Measurements from ENCODE around the gene FDXR.

The FDXR gene

GRCh38 chr17:74824961-74825627, 47.7 kb downstream of the FDXR start:
- H3K36me3 ChIP-seq (ENCODE audit: control insufficient read depth in 1 of 2, insufficient read depth in 2 of 2, low read depth in 1 of 2, low read length in 2 of 2): peaks cover 22 to 80% of the 10 kb centered on the region in 2 experiments
- no peak overlapping the region for H3K4me2 ChIP-seq (ENCODE audit: low read length, poor library complexity, severe bottlenecking)
- no peak overlapping the region for H3K18ac ChIP-seq (ENCODE audit: low read depth in 1 of 2, low read length in 2 of 2)
- H3K9ac ChIP-seq (ENCODE audit: low read length): no peak overlapping the region
- no peak overlapping the region for H3K14ac ChIP-seq (ENCODE audit: low read length in 2 of 2)
- H2BK120ac ChIP-seq (ENCODE audit: low read depth, low read length): no peak overlapping the region
- no peak overlapping the region for H2BK15ac ChIP-seq (ENCODE audit: low read depth, poor library complexity, severe bottlenecking)
- H4K91ac ChIP-seq (ENCODE audit: low read length): no peak overlapping the region
- no peak overlapping the region for H4K8ac ChIP-seq (ENCODE audit: low read length)
- no peaks in the 10 kb centered on the region for H3K79me1 ChIP-seq (replicated peaks; ENCODE audit: low read length, poor library complexity, severe bottlenecking)
- H3K23ac ChIP-seq (ENCODE audit: low read length in 2 of 2): no peak overlapping the region
- H2AFZ ChIP-seq (ENCODE audit: low read depth, low read length): no peak overlapping the region
- H2BK5ac ChIP-seq (ENCODE audit: low read depth, low read length, poor library complexity, severe bottlenecking): no peak overlapping the region
- H3K27ac ChIP-seq (ENCODE audit: low read length, poor library complexity, severe bottlenecking): no peak overlapping the region
- DNase-seq: no peak
- no peak overlapping the region for H3K4ac ChIP-seq (ENCODE audit: low read depth in 1 of 2, low read length in 2 of 2)
- no peak overlapping the region for H2AK5ac ChIP-seq (ENCODE audit: low read length, severe bottlenecking)
- no peak overlapping the region for H2BK12ac ChIP-seq (ENCODE audit: low read length in 2 of 2)
- WGBS: 95% methylated on average over 11 of the region's 11 CpGs
- H3K27me3 ChIP-seq (ENCODE audit: control insufficient read depth in 1 of 2, insufficient read depth in 1 of 2, low read length in 2 of 2): no peaks in the 10 kb centered on the region
- peaks cover 3% of the 10 kb centered on the region for H3K4me1 ChIP-seq (ENCODE audit: control insufficient read depth, insufficient read depth, low read depth, low read length)
- no peaks in the 10 kb centered on the region for H3K9me3 ChIP-seq (ENCODE audit: control insufficient read depth, low read length)
- no peak overlapping the region for H3K4me3 ChIP-seq (ENCODE audit: insufficient read depth in 1 of 2, low read depth in 1 of 2, low read length in 2 of 2)

DNA sequence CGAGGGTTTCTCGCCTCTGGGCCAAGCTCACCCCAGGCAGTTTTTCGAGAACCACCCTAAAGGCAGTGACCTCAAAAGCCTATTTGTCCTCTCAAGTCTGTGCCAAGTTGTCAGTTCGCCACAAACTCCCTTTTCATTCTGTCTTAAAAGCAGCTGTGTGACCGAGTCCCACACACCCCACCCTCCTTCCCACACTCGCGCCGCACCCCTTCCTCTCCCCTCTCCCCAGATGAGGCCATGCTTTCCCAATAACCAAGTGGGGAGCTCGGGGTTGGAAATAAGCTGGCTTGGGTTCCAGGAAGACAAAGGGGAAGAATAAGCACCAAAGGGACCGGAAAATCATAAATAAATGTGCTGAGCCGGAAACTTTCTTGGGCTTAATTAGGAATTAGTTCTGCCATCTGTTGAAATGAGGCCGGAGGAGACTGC, 49.8 kb downstream of the FDXR start:
- Histone ChIP-seq H3K27ac (ENCODE audit: low read length, poor library complexity, severe bottlenecking) (no peak overlapping the region), H2BK5ac (ENCODE audit: low read depth, low read length, poor library complexity, severe bottlenecking) (no peak overlapping the region), H3K14ac (ENCODE audit: low read length in 2 of 2) (no peak overlapping the region), H4K91ac (ENCODE audit: low read length) (no peak overlapping the region), H3K4me2 (ENCODE audit: low read length, poor library complexity, severe bottlenecking) (no peak overlapping the region), H3K9ac (ENCODE audit: low read length) (no peak overlapping the region), H2BK120ac (ENCODE audit: low read depth, low read length) (no peak overlapping the region), H3K9me3 (ENCODE audit: control insufficient read depth, low read length) (no peaks in the 10 kb centered on the region), H3K23ac (ENCODE audit: low read length in 2 of 2) (no peak overlapping the region), H3K4me1 (ENCODE audit: control insufficient read depth, insufficient read depth, low read depth, low read length) (peaks cover 4% of the 10 kb centered on the region), H3K4ac (ENCODE audit: low read depth in 1 of 2, low read length in 2 of 2) (no peak overlapping the region), H3K79me1 (replicated peaks; ENCODE audit: low read length, poor library complexity, severe bottlenecking) (no peaks in the 10 kb centered on the region), H3K27me3 (ENCODE audit: control insufficient read depth in 1 of 2, insufficient read depth in 1 of 2, low read length in 2 of 2) (no peaks in the 10 kb centered on the region), H3K36me3 (ENCODE audit: control insufficient read depth in 1 of 2, insufficient read depth in 2 of 2, low read depth in 1 of 2, low read length in 2 of 2) (peaks cover 26 to 73% of the 10 kb centered on the region in 2 experiments), H2AK5ac (ENCODE audit: low read length, severe bottlenecking) (no peak overlapping the region), H4K8ac (ENCODE audit: low read length) (no peak overlapping the region), H2AFZ (ENCODE audit: low read depth, low read length) (no peak overlapping the region), H3K18ac (ENCODE audit: low read depth in 1 of 2, low read length in 2 of 2) (no peak overlapping the region), H2BK15ac (ENCODE audit: low read depth, poor library complexity, severe bottlenecking) (no peak overlapping the region), H3K4me3 (ENCODE audit: insufficient read depth in 1 of 2, low read depth in 1 of 2, low read length in 2 of 2) (no peak overlapping the region), H2BK12ac (ENCODE audit: low read length in 2 of 2) (no peak overlapping the region)
- no peak for DNase-seq
- 97% methylated on average over 9 of the region's 12 CpGs for WGBS

DNA sequence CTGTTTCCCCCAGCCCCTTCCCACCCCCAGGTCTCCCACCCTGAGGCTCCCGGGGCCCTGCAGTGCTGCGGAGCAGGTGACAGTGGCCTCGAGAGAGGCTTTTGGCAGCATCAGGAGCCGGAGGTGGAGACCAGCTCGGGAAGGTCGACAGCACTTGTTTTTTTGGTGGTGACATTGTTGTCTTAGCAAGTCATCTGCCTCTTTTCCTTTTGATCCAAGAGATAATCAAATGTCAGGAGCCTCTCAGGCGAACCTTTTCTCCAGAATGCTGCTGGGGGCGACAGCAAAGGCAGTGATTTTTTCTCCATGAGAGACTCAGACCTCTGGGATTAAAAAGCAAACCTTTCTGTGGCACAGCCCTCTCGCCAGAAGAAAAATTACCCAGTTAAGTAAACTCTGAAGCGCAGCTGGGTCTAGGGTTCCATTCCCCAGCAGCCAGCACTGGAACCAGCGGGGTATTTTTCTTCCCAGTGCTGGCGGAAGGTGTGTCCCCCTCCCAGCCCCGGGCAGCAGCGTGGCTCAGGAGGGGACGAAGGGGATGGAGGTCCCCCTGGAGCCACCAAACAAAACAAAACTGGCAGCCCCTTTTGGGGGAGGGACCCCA, 50.4 kb downstream of the FDXR start:
- H3K23ac ChIP-seq (ENCODE audit: low read length in 2 of 2): no peak overlapping the region
- no peaks in the 10 kb centered on the region for H3K79me1 ChIP-seq (replicated peaks; ENCODE audit: low read length, poor library complexity, severe bottlenecking)
- H3K4me2 ChIP-seq (ENCODE audit: low read length, poor library complexity, severe bottlenecking): no peak overlapping the region
- no peak overlapping the region for H2AK5ac ChIP-seq (ENCODE audit: low read length, severe bottlenecking)
- H2BK15ac ChIP-seq (ENCODE audit: low read depth, poor library complexity, severe bottlenecking): no peak overlapping the region
- no peaks in the 10 kb centered on the region for H3K9me3 ChIP-seq (ENCODE audit: control insufficient read depth, low read length)
- H4K91ac ChIP-seq (ENCODE audit: low read length): no peak overlapping the region
- no peaks in the 10 kb centered on the region for H3K27me3 ChIP-seq (ENCODE audit: control insufficient read depth in 1 of 2, insufficient read depth in 1 of 2, low read length in 2 of 2)
- H3K14ac ChIP-seq (ENCODE audit: low read length in 2 of 2): no peak overlapping the region
- peaks cover 4% of the 10 kb centered on the region for H3K4me1 ChIP-seq (ENCODE audit: control insufficient read depth, insufficient read depth, low read depth, low read length)
- H2AFZ ChIP-seq (ENCODE audit: low read depth, low read length): no peak overlapping the region
- no peak overlapping the region for H3K27ac ChIP-seq (ENCODE audit: low read length, poor library complexity, severe bottlenecking)
- no peak overlapping the region for H4K8ac ChIP-seq (ENCODE audit: low read length)
- H3K9ac ChIP-seq (ENCODE audit: low read length): no peak overlapping the region
- H2BK12ac ChIP-seq (ENCODE audit: low read length in 2 of 2): no peak overlapping the region
- H2BK120ac ChIP-seq (ENCODE audit: low read depth, low read length): no peak overlapping the region
- H2BK5ac ChIP-seq (ENCODE audit: low read depth, low read length, poor library complexity, severe bottlenecking): no peak overlapping the region
- no peak overlapping the region for H3K4ac ChIP-seq (ENCODE audit: low read depth in 1 of 2, low read length in 2 of 2)
- H3K18ac ChIP-seq (ENCODE audit: low read depth in 1 of 2, low read length in 2 of 2): no peak overlapping the region
- H3K4me3 ChIP-seq (ENCODE audit: insufficient read depth in 1 of 2, low read depth in 1 of 2, low read length in 2 of 2): no peak overlapping the region
- WGBS: 94% methylated on average over 15 of the region's 15 CpGs
- DNase-seq: no peak
- H3K36me3 ChIP-seq (ENCODE audit: control insufficient read depth in 1 of 2, insufficient read depth in 2 of 2, low read depth in 1 of 2, low read length in 2 of 2): peaks cover 32 to 72% of the 10 kb centered on the region in 2 experiments

- no peak overlapping the region for H2BK12ac ChIP-seq (ENCODE audit: low read length in 2 of 2)
- no peak for DNase-seq
- no peak overlapping the region for H3K4me3 ChIP-seq (ENCODE audit: insufficient read depth in 1 of 2, low read depth in 1 of 2, low read length in 2 of 2)
- peaks cover 4% of the 10 kb centered on the region for H3K4me1 ChIP-seq (ENCODE audit: control insufficient read depth, insufficient read depth, low read depth, low read length)
- H3K14ac ChIP-seq (ENCODE audit: low read length in 2 of 2): no peak overlapping the region
- H2BK15ac ChIP-seq (ENCODE audit: low read depth, poor library complexity, severe bottlenecking): no peak overlapping the region
- H3K4me2 ChIP-seq (ENCODE audit: low read length, poor library complexity, severe bottlenecking): no peak overlapping the region
- peaks cover 37 to 77% of the 10 kb centered on the region in 2 experiments for H3K36me3 ChIP-seq (ENCODE audit: control insufficient read depth in 1 of 2, insufficient read depth in 2 of 2, low read depth in 1 of 2, low read length in 2 of 2)
- no peak overlapping the region for H3K27ac ChIP-seq (ENCODE audit: low read length, poor library complexity, severe bottlenecking)
- H3K27me3 ChIP-seq (ENCODE audit: control insufficient read depth in 1 of 2, insufficient read depth in 1 of 2, low read length in 2 of 2): no peaks in the 10 kb centered on the region
- H4K91ac ChIP-seq (ENCODE audit: low read length): no peak overlapping the region
- H4K8ac ChIP-seq (ENCODE audit: low read length): no peak overlapping the region
- H3K18ac ChIP-seq (ENCODE audit: low read depth in 1 of 2, low read length in 2 of 2): no peak overlapping the region
- no peak overlapping the region for H2AK5ac ChIP-seq (ENCODE audit: low read length, severe bottlenecking)
- H2BK120ac ChIP-seq (ENCODE audit: low read depth, low read length): no peak overlapping the region
- WGBS: 94% methylated on average over 13 of the region's 13 CpGs
- no peak overlapping the region for H3K4ac ChIP-seq (ENCODE audit: low read depth in 1 of 2, low read length in 2 of 2)
- no peak overlapping the region for H2BK5ac ChIP-seq (ENCODE audit: low read depth, low read length, poor library complexity, severe bottlenecking)
- no peak overlapping the region for H3K23ac ChIP-seq (ENCODE audit: low read length in 2 of 2)
- H2AFZ ChIP-seq (ENCODE audit: low read depth, low read length): no peak overlapping the region
- H3K79me1 ChIP-seq (replicated peaks; ENCODE audit: low read length, poor library complexity, severe bottlenecking): no peaks in the 10 kb centered on the region
- no peak overlapping the region for H3K9ac ChIP-seq (ENCODE audit: low read length)
- no peaks in the 10 kb centered on the region for H3K9me3 ChIP-seq (ENCODE audit: control insufficient read depth, low read length)
Measured at GRCh38 chr17:74821655-74822334, 51.0 kb downstream of the FDXR start.
